ENCODE results near the gene NFKBIA. TPM values are rescaled to one million over a fixed set of nuclear protein-coding genes. Genes with fewer than 3 reads are reported as not detected.

The NFKBIA gene
- polyA plus RNA-seq, 4 donors, result 58.5 to 69.9 (median 62.1) TPM

Other genes with a start within 250 kb of the NFKBIA start
- 100 to 1,000 TPM; 173 to 189 (median 185) TPM for gene PSMA6, start 112.4 kb downstream of the NFKBIA start, polyA plus RNA-seq (ENCODE audit: insufficient read length in 4 of 4)
- under 1 TPM in 1 of 4 donors, not detected in 3; 0.09 TPM for gene INSM2, start 129.4 kb upstream of the NFKBIA start, polyA plus RNA-seq (ENCODE audit: insufficient read length in 4 of 4)

All from right renal pelvis (tissue), 4 donors.